Activated CD4-positive, alpha-beta T cell treated with anti-CD3 and anti-CD28 coated beads for 36 hours (primary cell): ENCODE measurements around the gene STMN1. TPM values are rescaled to one million over a fixed set of nuclear protein-coding genes. Genes with fewer than 3 reads are reported as not detected.

Experiments
- ATAC-seq: fragments of 200-7000 bp; cut with Tn5 transposase; one replicate; pipeline ENCODE4 v1.10.0; 2021; ENCODE audit warnings: mild to moderate bottlenecking, moderate library complexity
- CTCF ChIA-PET: fragments of 350-600 bp; sonication (Branson Sonifier 250); formaldehyde crosslinking; loops from one replicate; lab custom pipeline; 2021; ENCODE audit warnings: antibody characterized with exemption; lab: Charles Lee
- POLR2A ChIA-PET: fragments of 350-600 bp; sonication (Branson Sonifier 250); formaldehyde crosslinking; loops from one replicate; lab custom pipeline; 2021; ENCODE audit warnings: antibody characterized with exemption, inconsistent platforms; lab: Charles Lee
- DNase-seq: peaks from one replicate; pipeline ENCODE4 v3.0.0-alpha.2; 2020
- H3K27ac Mint-ChIP-seq: one replicate; pipeline ENCODE4 v1.8.0; 2021; ENCODE audit warnings: mixed read lengths
- H3K27me3 Mint-ChIP-seq: one replicate; pipeline ENCODE4 v1.8.0; 2021; ENCODE audit warnings: mixed read lengths
- H3K36me3 Mint-ChIP-seq: one replicate; pipeline ENCODE4 v1.8.0; 2021; ENCODE audit warnings: low read depth, mixed read lengths
- H3K4me1 Mint-ChIP-seq: one replicate; pipeline ENCODE4 v1.8.0; 2021; ENCODE audit warnings: mixed read lengths
- H3K4me3 Mint-ChIP-seq: one replicate; pipeline ENCODE4 v1.8.0; 2021; ENCODE audit warnings: mild to moderate bottlenecking, moderate library complexity, mixed read lengths
- H3K9me3 Mint-ChIP-seq: one replicate; pipeline ENCODE4 v1.8.0; 2021; ENCODE audit warnings: low read depth, mixed read lengths
- intact Hi-C, 2 experiments: fragments of 100-400 bp; cut with DNase I in 1 of 2; cut with micrococcal nuclease in 1 of 2; formaldehyde crosslinking; loops; one replicate each; pipeline versions ENCODE4 v1.14.2 to v1.15.1; 2022 to 2024; cut with DNase I, micrococcal nuclease
- total RNA-seq, 2 experiments: library from RNA; stranded (reverse); gene quantifications; one replicate each; pipeline ENCODE4 v1.2.3, GENCODE V29; 2021

Gene STMN1
- total RNA-seq, 2 experiments from 2014 or later, result 557 to 771 TPM

DNA sequence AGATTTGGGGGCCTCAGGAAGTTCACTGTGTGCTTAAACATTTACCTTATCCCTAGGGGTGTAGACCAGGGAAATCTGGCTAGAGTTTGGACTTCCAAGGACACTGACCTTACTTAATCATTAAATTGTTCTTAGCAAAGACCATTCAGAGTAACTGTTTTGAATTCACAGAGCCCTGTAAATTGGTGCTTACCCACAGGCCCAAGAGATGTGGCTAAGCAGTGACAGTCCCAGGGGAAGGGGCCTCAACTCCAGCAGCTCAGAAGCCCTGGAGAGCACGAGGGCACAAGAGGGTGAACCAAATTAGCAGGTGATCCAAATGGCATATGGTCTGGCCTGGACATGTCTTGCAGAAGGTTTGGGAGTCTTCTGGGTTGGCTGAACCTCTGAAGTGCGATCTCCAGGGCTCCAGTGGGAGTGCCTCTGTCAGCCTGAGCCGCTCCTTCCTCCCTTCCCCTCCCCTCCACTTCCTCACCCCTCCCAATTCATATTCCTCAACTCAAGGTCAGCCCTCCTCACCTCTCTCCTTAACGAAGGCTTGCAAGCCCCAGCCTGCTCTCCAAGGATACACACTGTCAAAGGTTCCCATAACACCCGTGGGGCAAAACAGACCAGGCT is 35.0 kb downstream of the STMN1 start:
- POLR2A ChIA-PET, result no interaction called here
- no peak for DNase-seq

DNA sequence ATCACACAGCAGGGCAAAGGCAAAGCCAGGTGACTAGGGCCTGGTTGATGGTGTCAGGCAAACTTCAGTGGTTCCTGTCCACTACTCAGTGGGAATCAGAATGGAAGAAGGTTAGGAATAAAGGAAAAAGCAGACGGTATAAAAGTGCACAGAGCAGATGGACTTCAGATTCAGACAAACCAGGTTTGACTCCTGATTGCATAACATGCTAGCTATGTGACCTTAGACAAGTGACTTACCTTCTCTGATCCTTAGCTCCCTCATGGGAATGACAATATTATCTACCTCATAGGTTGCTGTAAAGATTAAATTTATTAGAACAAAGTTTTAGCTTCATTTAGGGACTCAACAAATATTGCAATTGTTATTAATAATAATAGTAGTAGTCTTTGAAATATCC is 35.6 kb downstream of the STMN1 start:
- DNase-seq, result no peak
- H3K4me3 Mint-ChIP-seq, result no peak overlapping the region
- ChIA-PET POLR2A (no interaction called here), CTCF (interaction anchor here (0.6 kb wide), 2 partner anchors 14 to 127 kb away, joined by 3 to 4 read pairs; partner anchors contain the start of gene PAFAH2)
- no peak overlapping the region for H3K27ac Mint-ChIP-seq
- no peaks in the 10 kb centered on the region for H3K36me3 Mint-ChIP-seq
- H3K4me1 Mint-ChIP-seq, result peaks cover 5% of the 10 kb centered on the region
- intact Hi-C loops, result no loop called here
- H3K9me3 Mint-ChIP-seq, result no peaks in the 10 kb centered on the region
- ATAC-seq, result no peak
- no peaks in the 10 kb centered on the region for H3K27me3 Mint-ChIP-seq

More for the DNA sequence above, 35.0 kb downstream of the STMN1 start:
- no peak overlapping the region for H3K27ac Mint-ChIP-seq
- H3K4me3 Mint-ChIP-seq, result no peak overlapping the region
- H3K9me3 Mint-ChIP-seq, result no peaks in the 10 kb centered on the region
- no peak for ATAC-seq
- no peaks in the 10 kb centered on the region for H3K36me3 Mint-ChIP-seq
- peaks cover 2% of the 10 kb centered on the region for H3K27me3 Mint-ChIP-seq
- intact Hi-C loops, result no loop called here
- H3K4me1 Mint-ChIP-seq, result peaks cover 5% of the 10 kb centered on the region
- CTCF ChIA-PET, result no interaction called here

DNA sequence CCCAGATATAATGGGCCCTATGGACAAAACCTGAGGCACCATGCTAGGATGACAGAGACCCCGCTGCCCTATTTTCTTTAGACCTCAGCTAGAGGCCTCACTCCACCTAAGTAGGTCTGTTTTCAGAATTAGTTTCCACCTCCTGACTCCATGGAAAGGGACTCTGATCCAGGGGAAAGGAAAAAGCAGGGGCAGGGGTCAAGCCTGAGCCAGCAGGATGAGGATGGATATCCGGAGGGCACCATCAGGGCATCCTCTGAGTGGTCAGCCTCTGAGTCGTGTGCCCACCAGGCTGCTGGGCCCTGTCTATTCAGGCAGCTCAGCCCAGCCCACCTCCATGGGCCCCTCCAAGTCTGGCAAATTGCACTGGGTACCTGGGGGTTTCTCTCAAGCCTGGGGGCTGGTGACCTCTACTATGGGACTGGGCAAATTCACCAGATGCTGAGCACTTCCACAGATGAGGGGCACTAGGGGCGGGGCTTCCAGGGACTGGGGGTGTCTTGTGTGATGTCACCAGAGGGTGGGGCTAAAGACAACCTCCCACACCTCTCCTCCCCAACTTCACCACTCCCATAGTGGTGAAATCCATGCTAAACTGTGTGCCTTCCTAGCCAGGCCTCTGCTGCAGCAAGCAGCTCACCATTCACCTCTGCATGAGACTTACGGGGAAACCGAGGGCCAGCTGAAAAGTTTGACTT is 36.2 kb downstream of the STMN1 start:
- DNase-seq, result no peak
- ChIA-PET CTCF (interaction anchor here (0.6 kb wide), 2 partner anchors 14 to 128 kb away, joined by 3 to 4 read pairs; partner anchors contain the start of gene PAFAH2), POLR2A (no interaction called here)
- H3K9me3 Mint-ChIP-seq, result no peaks in the 10 kb centered on the region
- intact Hi-C loops, result no loop called here
- H3K4me1 Mint-ChIP-seq, result peaks cover 5% of the 10 kb centered on the region
- no peak overlapping the region for H3K4me3 Mint-ChIP-seq
- H3K27me3 Mint-ChIP-seq, result no peaks in the 10 kb centered on the region
- ATAC-seq, result no peak
- no peak overlapping the region for H3K27ac Mint-ChIP-seq
- H3K36me3 Mint-ChIP-seq, result no peaks in the 10 kb centered on the region

DNA sequence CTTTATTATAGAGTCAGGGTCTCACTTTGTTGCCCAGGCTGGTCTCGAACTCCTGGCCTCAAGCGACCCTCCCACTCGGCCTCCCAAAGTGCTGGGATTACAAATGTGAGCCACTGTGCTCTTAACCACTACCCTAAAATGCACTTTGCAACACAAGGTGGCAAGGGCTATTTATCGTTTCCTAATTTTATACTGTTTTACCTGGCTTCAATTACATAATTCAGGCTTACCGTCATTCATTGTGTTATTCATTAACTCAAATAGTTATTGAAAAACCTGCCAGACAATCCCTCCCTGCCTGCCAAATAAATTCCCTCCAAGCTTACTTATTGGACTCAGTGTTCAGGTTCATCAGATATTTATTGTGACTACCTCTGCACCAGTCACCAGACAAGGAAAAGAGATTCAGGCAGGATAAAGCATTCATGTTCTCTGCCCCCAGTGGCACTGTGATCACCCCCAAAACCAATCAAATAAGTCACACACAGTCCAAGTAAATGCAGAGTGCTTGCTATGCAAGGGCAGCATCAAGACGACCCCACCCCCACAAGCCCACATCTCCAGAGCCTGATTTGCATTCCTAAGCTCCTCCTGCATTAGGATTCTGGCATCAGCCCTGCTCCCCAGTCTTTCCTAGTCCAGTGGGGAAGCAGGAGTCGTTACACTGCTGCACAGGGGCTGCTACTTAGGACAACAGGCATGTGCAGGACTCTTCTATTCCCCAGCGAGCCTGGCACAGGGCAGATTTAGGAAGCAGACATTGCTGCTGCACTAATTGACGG is 38.8 kb downstream of the STMN1 start:
- ATAC-seq, result no peak
- H3K4me1 Mint-ChIP-seq, result no peaks in the 10 kb centered on the region
- no peak for DNase-seq
- ChIA-PET POLR2A (no interaction called here), CTCF (interaction anchor here (1.1 kb wide), 1 partner anchor 28 kb away, joined by 4 read pairs; no protein-coding TSS in a partner anchor)
- no peaks in the 10 kb centered on the region for H3K27me3 Mint-ChIP-seq
- H3K27ac Mint-ChIP-seq, result no peak overlapping the region
- intact Hi-C loops, result no loop called here
- H3K9me3 Mint-ChIP-seq, result no peaks in the 10 kb centered on the region
- peaks cover 2% of the 10 kb centered on the region for H3K36me3 Mint-ChIP-seq
- no peak overlapping the region for H3K4me3 Mint-ChIP-seq

DNA sequence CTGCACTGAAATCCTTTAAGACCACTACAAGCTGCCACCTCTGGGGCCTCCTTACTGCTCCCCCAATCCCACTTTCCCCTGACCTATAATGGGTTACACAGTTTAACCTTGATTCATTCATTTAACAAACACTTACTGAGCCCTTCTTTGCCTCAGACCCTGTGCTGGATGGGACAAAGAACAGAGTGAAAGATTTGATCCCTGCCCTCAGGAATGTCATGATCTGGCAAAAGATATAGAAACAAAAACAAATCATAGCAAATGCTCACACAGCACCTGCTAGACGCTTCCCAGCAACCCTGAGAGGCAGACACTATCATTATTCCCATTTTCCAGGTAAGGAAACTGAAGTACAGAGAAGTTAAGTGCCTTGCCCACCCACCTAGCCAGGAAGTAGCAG is 39.9 kb downstream of the STMN1 start:
- intact Hi-C loops, result no loop called here
- no peak for ATAC-seq
- H3K4me1 Mint-ChIP-seq, result no peaks in the 10 kb centered on the region

DNA sequence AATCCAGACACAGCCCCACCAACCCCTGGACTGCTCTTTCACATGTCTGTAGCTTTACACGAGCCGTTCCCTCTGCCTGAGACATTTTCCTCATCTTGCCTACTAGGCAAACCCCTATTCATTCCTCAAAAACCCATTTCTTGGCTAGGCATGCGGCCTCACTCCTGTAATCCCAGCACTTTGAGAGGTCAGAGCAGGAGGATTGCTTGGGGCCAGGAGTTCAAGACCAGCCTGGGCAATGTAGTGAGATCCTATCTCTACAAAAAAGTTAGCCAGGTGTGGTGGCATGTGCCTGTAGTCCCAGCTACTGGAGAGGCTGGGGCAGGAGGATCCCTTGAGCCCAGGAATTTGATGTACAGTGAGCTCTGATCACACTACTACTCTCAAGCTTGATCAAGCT is 41.8 kb downstream of the STMN1 start:
- no peak overlapping the region for H3K4me3 Mint-ChIP-seq
- H3K27me3 Mint-ChIP-seq, result no peaks in the 10 kb centered on the region
- CTCF ChIA-PET, result interaction anchor here (0.6 to 1.0 kb wide), 3 partner anchors 83 to 305 kb away, joined by 3 read pairs; partner anchors contain the start of gene ZNF593
- no peak overlapping the region for H3K27ac Mint-ChIP-seq
- ATAC-seq, result no peak
- peaks cover 8% of the 10 kb centered on the region for H3K4me1 Mint-ChIP-seq
- POLR2A ChIA-PET, result no interaction called here
- no peaks in the 10 kb centered on the region for H3K9me3 Mint-ChIP-seq
- peaks cover 2% of the 10 kb centered on the region for H3K36me3 Mint-ChIP-seq
- intact Hi-C loops, result no loop called here
- DNase-seq, result no peak

More for the DNA sequence above, 39.9 kb downstream of the STMN1 start:
- Mint-ChIP-seq H3K27ac (no peak overlapping the region), H3K9me3 (no peaks in the 10 kb centered on the region), H3K4me3 (no peak overlapping the region), H3K36me3 (peaks cover 2% of the 10 kb centered on the region), H3K27me3 (no peaks in the 10 kb centered on the region)
- no peak for DNase-seq
- CTCF ChIA-PET, result no interaction called here
- POLR2A ChIA-PET, result no interaction called here

DNA sequence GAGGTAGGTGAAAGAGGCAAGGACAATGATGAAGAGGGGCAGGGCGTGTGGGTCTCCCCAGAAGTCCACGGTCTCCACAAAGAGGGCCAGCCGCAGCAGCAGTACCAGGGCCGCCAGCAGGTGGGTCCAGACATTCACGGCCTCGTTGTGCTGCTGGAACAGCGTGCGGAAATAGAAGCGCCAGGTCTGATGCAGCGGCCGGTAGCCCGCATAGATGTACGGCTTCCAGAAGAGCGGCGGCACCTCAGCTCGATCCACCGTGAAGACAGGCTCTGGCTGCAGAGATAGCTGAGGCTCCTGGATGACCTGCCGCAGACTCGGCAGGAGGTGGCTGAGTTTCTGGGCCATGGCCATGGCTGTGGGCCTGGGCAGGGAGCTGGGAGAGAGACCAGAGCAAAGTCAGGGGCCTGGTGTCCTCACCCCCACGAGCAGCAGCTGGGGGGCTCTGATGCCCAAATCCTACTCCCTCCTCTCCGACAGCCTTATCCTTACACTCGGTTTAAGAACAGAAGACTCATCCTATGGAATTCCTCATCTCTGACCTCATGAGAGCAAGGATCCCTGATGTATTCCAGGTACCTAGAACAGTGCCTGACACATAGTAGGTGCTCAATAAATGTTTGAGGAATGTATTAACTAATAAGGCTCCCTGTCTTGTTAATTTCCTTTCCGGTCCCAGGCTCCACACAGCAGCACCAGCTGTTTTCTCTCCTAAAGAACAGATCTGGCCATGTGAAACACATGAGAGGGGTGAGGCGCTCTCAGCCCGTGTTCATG is 42.5 kb downstream of the STMN1 start:
- peaks cover 2% of the 10 kb centered on the region for H3K36me3 Mint-ChIP-seq
- no peaks in the 10 kb centered on the region for H3K9me3 Mint-ChIP-seq
- intact Hi-C loops, result no loop called here
- H3K27me3 Mint-ChIP-seq, result no peaks in the 10 kb centered on the region
- peaks cover 9% of the 10 kb centered on the region for H3K4me1 Mint-ChIP-seq
- no peak overlapping the region for H3K4me3 Mint-ChIP-seq
- no peak overlapping the region for H3K27ac Mint-ChIP-seq
- ATAC-seq, result no peak
- no peak for DNase-seq
- ChIA-PET POLR2A (no interaction called here), CTCF (interaction anchor here (0.6 to 1.0 kb wide), 2 partner anchors 246 to 306 kb away, joined by 3 read pairs; partner anchors contain the start of gene ZNF593)

DNA sequence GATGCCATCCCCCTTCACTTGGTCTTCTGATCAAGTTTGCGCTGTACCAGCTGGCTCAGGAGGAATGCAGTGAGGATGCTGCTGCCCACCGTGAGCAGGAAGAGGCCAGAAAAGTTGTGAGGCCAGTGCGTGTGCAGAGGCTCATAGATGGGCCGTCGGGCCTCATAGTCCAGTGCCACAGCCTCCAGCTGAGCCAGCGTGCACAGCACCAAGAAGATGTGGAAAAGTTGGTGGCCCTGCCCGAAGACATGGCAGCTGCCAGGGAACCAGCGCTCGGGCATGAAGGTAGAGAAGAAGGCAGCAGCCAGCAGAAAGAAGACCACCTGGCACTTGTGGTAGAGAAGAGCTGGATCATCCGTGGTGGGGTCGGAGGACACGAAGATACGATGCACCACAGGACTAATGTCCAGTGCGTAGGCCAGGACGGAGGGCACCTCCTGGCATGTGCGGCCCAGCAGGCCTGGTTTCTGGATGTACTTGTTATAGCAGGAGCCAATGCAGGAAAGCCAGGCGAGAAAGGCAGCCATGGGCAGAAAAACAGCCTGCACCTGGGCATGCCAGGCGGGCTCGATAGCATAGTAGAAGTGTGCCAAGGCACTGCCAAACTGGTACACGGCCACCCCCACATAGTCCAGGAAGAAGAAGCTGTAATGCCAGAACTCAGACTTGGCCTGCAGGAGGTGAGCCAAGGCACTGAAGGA is 43.3 kb downstream of the STMN1 start:
- peaks cover 2% of the 10 kb centered on the region for H3K36me3 Mint-ChIP-seq
- no peak overlapping the region for H3K27ac Mint-ChIP-seq
- ChIA-PET POLR2A (no interaction called here), CTCF (no interaction called here)
- H3K4me1 Mint-ChIP-seq, result peaks cover 13% of the 10 kb centered on the region
- H3K9me3 Mint-ChIP-seq, result no peaks in the 10 kb centered on the region
- H3K4me3 Mint-ChIP-seq, result no peak overlapping the region
- H3K27me3 Mint-ChIP-seq, result no peaks in the 10 kb centered on the region
- intact Hi-C loops, result no loop called here
- no peak for DNase-seq
- no peak for ATAC-seq

DNA sequence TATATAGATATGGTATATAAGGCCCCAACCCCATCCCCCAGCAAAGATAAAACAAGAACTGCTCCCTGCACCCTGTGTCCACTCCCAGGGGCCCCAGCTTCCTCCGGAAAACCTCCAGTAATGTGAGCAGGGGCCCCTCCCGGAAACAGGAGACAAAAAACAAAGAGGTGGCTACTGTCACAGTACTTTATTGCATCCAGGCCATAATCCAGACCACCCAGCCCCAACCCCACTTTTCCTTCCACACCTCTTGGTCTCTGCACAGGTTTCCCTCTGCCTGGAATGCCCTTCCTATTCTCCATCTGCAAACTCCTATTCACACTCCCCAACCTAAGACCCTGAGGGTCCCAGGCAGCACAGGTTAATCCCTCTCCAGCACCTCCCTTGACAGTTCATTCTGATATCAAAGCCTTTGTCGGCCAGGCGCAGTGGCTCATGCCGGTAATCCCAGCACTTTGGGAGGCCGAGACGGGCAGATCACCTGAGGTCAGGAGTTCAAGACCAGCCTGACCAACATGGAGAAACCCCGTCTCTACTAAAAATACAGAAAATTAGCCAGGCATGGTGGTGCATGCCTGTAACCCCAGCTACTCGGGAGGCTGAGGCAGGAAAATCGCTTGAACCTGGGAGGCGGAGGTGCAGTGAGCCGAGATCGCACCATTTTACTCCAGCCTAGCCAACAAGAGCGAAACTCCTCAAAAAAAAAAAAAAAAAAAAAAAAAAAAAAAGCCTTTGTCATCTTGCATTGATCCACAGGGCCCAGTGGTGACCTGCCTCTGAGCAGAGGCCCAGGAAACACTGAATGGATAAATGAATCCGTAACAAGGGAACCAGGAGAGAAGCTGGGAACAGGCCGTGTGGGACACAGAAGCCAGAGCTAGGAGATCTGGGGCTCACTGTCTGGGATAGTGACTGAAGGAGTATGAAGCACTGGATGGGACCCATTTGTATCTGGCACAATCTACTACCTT is 44.6 kb downstream of the STMN1 start:
- Mint-ChIP-seq H3K4me1 (peaks cover 13% of the 10 kb centered on the region), H3K27ac (no peak overlapping the region), H3K36me3 (peaks cover 2% of the 10 kb centered on the region), H3K9me3 (no peaks in the 10 kb centered on the region), H3K27me3 (no peaks in the 10 kb centered on the region), H3K4me3 (no peak overlapping the region)
- intact Hi-C loops, result no loop called here
- ATAC-seq, result no peak
- POLR2A ChIA-PET, result interaction anchor here (0.6 kb wide), 1 partner anchor 11 kb away, joined by 5 read pairs; no protein-coding TSS in a partner anchor
- CTCF ChIA-PET, result interaction anchor here (0.6 kb wide), 1 partner anchor 34 kb away, joined by 3 read pairs; no protein-coding TSS in a partner anchor
- no peak for DNase-seq
